Panc1 (cell line): ENCODE results near the gene APPL2. TPM values are rescaled to one million over a fixed set of nuclear protein-coding genes. Genes with fewer than 3 reads are reported as not detected.

Experiments
- ATAC-seq: fragments of 200-7000 bp; cut with Tn5 transposase; 2 replicates; pipeline ENCODE4 v1.9.1; 2020; ENCODE audit warnings: mild to moderate bottlenecking, moderate library complexity
- BruUV-seq: library from RNA; stranded (reverse); fragments of 400-500 nt; replicated peaks from 2 replicates; lab custom pipeline; 2021; lab: Mats Ljungman, UMichigan
- CTCF ChIA-PET: fragments of 300-600 bp; sonication (Branson Sonifier 250); formaldehyde crosslinking; loops from one replicate; lab custom pipeline; 2022; ENCODE audit warnings: antibody characterized with exemption; lab: Charles Lee
- POLR2A ChIA-PET: fragments of 300-600 bp; sonication (Branson Sonifier 250); formaldehyde crosslinking; loops from one replicate; lab custom pipeline; 2022; ENCODE audit warnings: antibody characterized with exemption; lab: Charles Lee
- DNase-seq: peaks from one replicate; pipeline ENCODE4 v3.0.0-alpha.2; 2010; ENCODE audit warnings: low read depth, low spot score
- H3K27ac ChIP-seq: 2 replicates; pipeline ENCODE4 v1.5.1; 2011; ENCODE audit warnings: mild to moderate bottlenecking, low read length, inconsistent platforms
- H3K27me3 ChIP-seq: fragments of 200-500 bp; sonication (Bioruptor generic); 2 replicates; pipeline ENCODE4 v1.6.0; 2014; ENCODE audit warnings: low read length, inconsistent platforms; ENCODE audit not compliant: control insufficient read depth, insufficient read depth
- H3K36me3 ChIP-seq: fragments of 200-500 bp; sonication (Bioruptor generic); 2 replicates; pipeline ENCODE4 v1.5.1; 2014; ENCODE audit warnings: inconsistent platforms, mild to moderate bottlenecking, low read length, moderate library complexity; ENCODE audit not compliant: control insufficient read depth, insufficient read depth
- H3K4me1 ChIP-seq: 2 replicates; pipeline ENCODE4 v1.5.1; 2011; ENCODE audit warnings: inconsistent platforms, mild to moderate bottlenecking, low read length, moderate library complexity; ENCODE audit not compliant: control insufficient read depth, insufficient read depth
- H3K4me3 ChIP-seq, 2 experiments: 2 replicates each; pipeline ENCODE4 v1.5.1; 2011 to 2012; ENCODE audit warnings: low read depth in 2 of 2, low read length in 2 of 2, mild to moderate bottlenecking in 2 of 2, inconsistent platforms in 1 of 2, moderate library complexity in 1 of 2
- H3K9me3 ChIP-seq: fragments of 200-500 bp; sonication (Bioruptor generic); 2 replicates; pipeline ENCODE4 v1.5.1; 2014; ENCODE audit warnings: low read depth, mild to moderate bottlenecking, inconsistent platforms, low read length, moderate library complexity; ENCODE audit not compliant: control insufficient read depth, insufficient read depth
- POLR2AphosphoS5 ChIP-seq: IDR thresholded peaks from 2 replicates; pipeline ENCODE4 v1.6.1; 2012; ENCODE audit warnings: mild to moderate bottlenecking, low read depth, low read length, moderate library complexity
- SIN3A ChIP-seq: IDR thresholded peaks from 2 replicates; pipeline ENCODE4 v1.6.1; 2012; ENCODE audit warnings: low read depth, mild to moderate bottlenecking, low read length, moderate library complexity, borderline replicate concordance; ENCODE audit not compliant: insufficient read depth
- TCF7L2 ChIP-seq: IDR thresholded peaks from 2 replicates; pipeline ENCODE4 v1.6.1; 2011; ENCODE audit warnings: mild to moderate bottlenecking, low read depth, low read length, inconsistent platforms
- in situ Hi-C: cut with HindIII; loops from 2 replicates; pipeline ENCODE4 v1.10.0; 2016; ENCODE audit warnings: low sequenced_read_pairs, low pct_unique_long_range_greater_than_20kb
- intact Hi-C: fragments of 100-400 bp; cut with micrococcal nuclease; formaldehyde crosslinking; loops from one replicate; pipeline ENCODE4 v1.10.0; 2022; ENCODE audit not compliant: unreplicated experiment
- total RNA-seq: library from RNA; stranded (reverse); gene quantifications from one replicate; pipeline ENCODE4 v1.2.1, GENCODE V29; 2021; ENCODE audit not compliant: unreplicated experiment
- TF ChIP-seq, protein P1 (sequence below), 2 experiments: IDR thresholded peaks; 2 replicates each; pipeline ENCODE4 v1.6.1; 2011 to 2012; ENCODE audit warnings: low read depth in 2 of 2, control low read depth in 1 of 2, low read length in 1 of 2, mild to moderate bottlenecking in 1 of 2, moderate library complexity in 1 of 2; ENCODE audit not compliant: insufficient read depth in 1 of 2
- TF ChIP-seq, protein P2 (sequence below): fragments of 450-650 bp; IDR thresholded peaks from 2 replicates; pipeline ENCODE4 v1.5.1; 2017; ENCODE audit warnings: mild to moderate bottlenecking

The APPL2 gene
- total RNA-seq, 1 experiment from 2014 or later: 21.2 TPM

DNA sequence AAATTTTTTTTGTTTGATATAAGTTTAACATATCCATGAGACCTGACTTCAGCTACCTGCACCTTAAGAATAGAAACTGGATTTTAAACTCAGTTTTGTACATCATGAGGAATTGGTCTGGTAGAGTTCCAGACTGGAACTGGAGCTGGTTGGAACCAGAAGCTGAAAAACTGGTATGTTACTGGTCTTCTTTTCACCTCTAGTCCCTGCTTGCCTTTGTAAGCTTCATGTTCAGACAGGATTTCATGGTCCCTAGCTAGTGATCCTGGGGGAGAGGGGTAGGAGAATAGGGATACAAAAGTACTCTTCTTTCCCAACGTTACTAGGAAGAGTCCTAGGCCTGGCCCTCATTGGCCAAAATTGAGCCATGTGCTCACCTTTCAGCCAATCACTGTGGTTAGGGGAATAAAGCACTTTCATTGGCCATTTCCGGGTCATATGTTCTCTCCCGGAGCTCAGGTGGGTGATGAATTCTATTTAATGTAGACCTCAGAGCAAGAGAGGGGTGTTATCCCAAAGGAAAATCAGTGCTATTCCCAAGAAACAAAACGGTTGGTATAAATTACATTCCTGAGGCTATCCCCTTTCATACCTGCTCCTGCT is 36.9 kb upstream of the APPL2 start:
- no peak for DNase-seq
- no peak for ATAC-seq
- no peak for TF ChIP-seq TCF7L2
- no peak for TF ChIP-seq POLR2AphosphoS5
- TF ChIP-seq, protein P1, sequence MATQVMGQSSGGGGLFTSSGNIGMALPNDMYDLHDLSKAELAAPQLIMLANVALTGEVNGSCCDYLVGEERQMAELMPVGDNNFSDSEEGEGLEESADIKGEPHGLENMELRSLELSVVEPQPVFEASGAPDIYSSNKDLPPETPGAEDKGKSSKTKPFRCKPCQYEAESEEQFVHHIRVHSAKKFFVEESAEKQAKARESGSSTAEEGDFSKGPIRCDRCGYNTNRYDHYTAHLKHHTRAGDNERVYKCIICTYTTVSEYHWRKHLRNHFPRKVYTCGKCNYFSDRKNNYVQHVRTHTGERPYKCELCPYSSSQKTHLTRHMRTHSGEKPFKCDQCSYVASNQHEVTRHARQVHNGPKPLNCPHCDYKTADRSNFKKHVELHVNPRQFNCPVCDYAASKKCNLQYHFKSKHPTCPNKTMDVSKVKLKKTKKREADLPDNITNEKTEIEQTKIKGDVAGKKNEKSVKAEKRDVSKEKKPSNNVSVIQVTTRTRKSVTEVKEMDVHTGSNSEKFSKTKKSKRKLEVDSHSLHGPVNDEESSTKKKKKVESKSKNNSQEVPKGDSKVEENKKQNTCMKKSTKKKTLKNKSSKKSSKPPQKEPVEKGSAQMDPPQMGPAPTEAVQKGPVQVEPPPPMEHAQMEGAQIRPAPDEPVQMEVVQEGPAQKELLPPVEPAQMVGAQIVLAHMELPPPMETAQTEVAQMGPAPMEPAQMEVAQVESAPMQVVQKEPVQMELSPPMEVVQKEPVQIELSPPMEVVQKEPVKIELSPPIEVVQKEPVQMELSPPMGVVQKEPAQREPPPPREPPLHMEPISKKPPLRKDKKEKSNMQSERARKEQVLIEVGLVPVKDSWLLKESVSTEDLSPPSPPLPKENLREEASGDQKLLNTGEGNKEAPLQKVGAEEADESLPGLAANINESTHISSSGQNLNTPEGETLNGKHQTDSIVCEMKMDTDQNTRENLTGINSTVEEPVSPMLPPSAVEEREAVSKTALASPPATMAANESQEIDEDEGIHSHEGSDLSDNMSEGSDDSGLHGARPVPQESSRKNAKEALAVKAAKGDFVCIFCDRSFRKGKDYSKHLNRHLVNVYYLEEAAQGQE (IDR thresholded peaks at IDR 0.05; ENCODE audit: insufficient read depth in 1 of 2, low read depth in 2 of 2, low read length in 1 of 2): no peak
- no peak for TF ChIP-seq SIN3A
- TF ChIP-seq, protein P2, sequence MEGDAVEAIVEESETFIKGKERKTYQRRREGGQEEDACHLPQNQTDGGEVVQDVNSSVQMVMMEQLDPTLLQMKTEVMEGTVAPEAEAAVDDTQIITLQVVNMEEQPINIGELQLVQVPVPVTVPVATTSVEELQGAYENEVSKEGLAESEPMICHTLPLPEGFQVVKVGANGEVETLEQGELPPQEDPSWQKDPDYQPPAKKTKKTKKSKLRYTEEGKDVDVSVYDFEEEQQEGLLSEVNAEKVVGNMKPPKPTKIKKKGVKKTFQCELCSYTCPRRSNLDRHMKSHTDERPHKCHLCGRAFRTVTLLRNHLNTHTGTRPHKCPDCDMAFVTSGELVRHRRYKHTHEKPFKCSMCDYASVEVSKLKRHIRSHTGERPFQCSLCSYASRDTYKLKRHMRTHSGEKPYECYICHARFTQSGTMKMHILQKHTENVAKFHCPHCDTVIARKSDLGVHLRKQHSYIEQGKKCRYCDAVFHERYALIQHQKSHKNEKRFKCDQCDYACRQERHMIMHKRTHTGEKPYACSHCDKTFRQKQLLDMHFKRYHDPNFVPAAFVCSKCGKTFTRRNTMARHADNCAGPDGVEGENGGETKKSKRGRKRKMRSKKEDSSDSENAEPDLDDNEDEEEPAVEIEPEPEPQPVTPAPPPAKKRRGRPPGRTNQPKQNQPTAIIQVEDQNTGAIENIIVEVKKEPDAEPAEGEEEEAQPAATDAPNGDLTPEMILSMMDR: no peak
- no peak overlapping the region for H3K4me3 ChIP-seq
- H3K27ac ChIP-seq: no peak overlapping the region
- no peaks in the 10 kb centered on the region for H3K9me3 ChIP-seq
- CTCF ChIA-PET: no interaction called here
- BruUV-seq: no TSS peak
- in situ Hi-C loops (no loop called here), intact Hi-C loops (no loop called here)
- POLR2A ChIA-PET: no interaction called here
- no peaks in the 10 kb centered on the region for H3K4me1 ChIP-seq
- no peaks in the 10 kb centered on the region for H3K36me3 ChIP-seq
- H3K27me3 ChIP-seq: peaks cover 2% of the 10 kb centered on the region; the same call in 1 of the 2 replicates

DNA sequence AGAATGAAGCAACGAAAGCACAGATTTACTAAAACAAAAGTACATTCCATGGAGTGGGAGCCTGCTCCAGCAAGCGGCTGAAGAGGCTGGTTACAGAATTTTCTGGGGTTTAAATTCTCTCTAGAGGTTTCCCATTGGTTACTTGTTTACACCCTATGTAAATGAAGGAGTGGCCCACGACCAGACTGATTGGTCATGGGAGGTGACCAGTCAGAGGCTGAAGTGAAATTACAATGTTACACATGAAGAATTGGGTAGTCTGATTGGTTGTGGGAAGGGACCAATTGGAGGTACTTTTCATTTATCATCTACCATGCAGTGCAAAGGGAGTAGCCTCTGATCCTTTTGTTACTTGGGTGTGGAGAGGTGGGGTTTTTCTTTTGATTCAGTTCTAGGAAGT is 36.2 kb upstream of the APPL2 start:
- TF ChIP-seq, protein P1 (IDR thresholded peaks at IDR 0.05; ENCODE audit: insufficient read depth in 1 of 2, low read depth in 2 of 2, low read length in 1 of 2): no peak
- TF ChIP-seq, protein P2: no peak
- TF ChIP-seq SIN3A (no peak), TCF7L2 (no peak), POLR2AphosphoS5 (no peak)
- no peak overlapping the region for H3K27ac ChIP-seq
- H3K4me1 ChIP-seq: no peaks in the 10 kb centered on the region
- ChIA-PET POLR2A (no interaction called here), CTCF (no interaction called here)
- BruUV-seq: no TSS peak
- H3K27me3 ChIP-seq: peaks cover 2% of the 10 kb centered on the region; the same call in 1 of the 2 replicates
- H3K36me3 ChIP-seq: no peaks in the 10 kb centered on the region
- no peak overlapping the region for H3K4me3 ChIP-seq
- no peaks in the 10 kb centered on the region for H3K9me3 ChIP-seq
- in situ Hi-C loops (no loop called here), intact Hi-C loops (no loop called here)
- ATAC-seq (no peak), DNase-seq (no peak)
